Mesendoderm (in vitro differentiated cells): ENCODE results near the gene RTN4R.

Experiments used
- DNase-seq: peaks from one replicate; pipeline ENCODE4 v3.0.0; 2013
- H2AK5ac ChIP-seq: 2 replicates; pipeline ENCODE4 v1.6.1; 2013; ENCODE audit warnings: low read length, inconsistent platforms
- H2BK120ac ChIP-seq: 2 replicates; pipeline ENCODE4 v1.6.1; 2013; ENCODE audit warnings: low read depth, mild to moderate bottlenecking, low read length, moderate library complexity, mixed read lengths
- H2BK15ac ChIP-seq: replicated peaks from 2 replicates; pipeline ENCODE4 v1.6.1; 2013; ENCODE audit warnings: low read depth, mild to moderate bottlenecking, moderate library complexity
- H2BK5ac ChIP-seq: 2 replicates; pipeline ENCODE4 v1.6.1; 2013; ENCODE audit warnings: low read length, inconsistent platforms
- H3K18ac ChIP-seq: 2 replicates; pipeline ENCODE4 v1.6.1; 2013; ENCODE audit warnings: mild to moderate bottlenecking, low read length, mixed read lengths
- H3K23ac ChIP-seq: one replicate; pipeline ENCODE4 v1.6.1; 2013; ENCODE audit warnings: low read length
- H3K27ac ChIP-seq: 2 replicates; pipeline ENCODE4 v1.5.1; 2013; ENCODE audit warnings: low read depth, mild to moderate bottlenecking, inconsistent platforms, low read length, moderate library complexity
- H3K27me3 ChIP-seq: 2 replicates; pipeline ENCODE4 v1.6.1; 2013; ENCODE audit warnings: low read length, control low read depth, mild to moderate bottlenecking, inconsistent platforms; ENCODE audit not compliant: insufficient read depth, poor library complexity
- H3K36me3 ChIP-seq: 2 replicates; pipeline ENCODE4 v1.6.1; 2013; ENCODE audit warnings: low read length, inconsistent platforms; ENCODE audit not compliant: control insufficient read depth, insufficient read depth
- H3K4ac ChIP-seq: one replicate; pipeline ENCODE4 v1.6.1; 2013; ENCODE audit warnings: low read depth, mild to moderate bottlenecking, low read length, moderate library complexity
- H3K4me1 ChIP-seq: 2 replicates; pipeline ENCODE4 v1.6.1; 2013; ENCODE audit warnings: low read depth, low read length, inconsistent platforms; ENCODE audit not compliant: control insufficient read depth
- H3K4me2 ChIP-seq: 2 replicates; pipeline ENCODE4 v1.6.1; 2013; ENCODE audit warnings: low read length
- H3K4me3 ChIP-seq: 2 replicates; pipeline ENCODE4 v1.5.1; 2013; ENCODE audit warnings: mild to moderate bottlenecking, low read length
- H3K56ac ChIP-seq: one replicate; pipeline ENCODE4 v1.6.1; 2013; ENCODE audit warnings: low read length
- H3K79me1 ChIP-seq: 2 replicates; pipeline ENCODE4 v1.6.1; 2013; ENCODE audit warnings: low read length, inconsistent platforms
- H3K79me2 ChIP-seq: 2 replicates; pipeline ENCODE4 v1.6.1; 2013; ENCODE audit warnings: mild to moderate bottlenecking, low read length; ENCODE audit not compliant: control insufficient read depth, insufficient read depth
- H3K9ac ChIP-seq: 2 replicates; pipeline ENCODE4 v1.6.1; 2013; ENCODE audit warnings: low read length, inconsistent platforms
- H4K5ac ChIP-seq: one replicate; pipeline ENCODE4 v1.6.1; 2013; ENCODE audit warnings: low read length
- H4K8ac ChIP-seq: one replicate; pipeline ENCODE4 v1.6.1; 2013; ENCODE audit warnings: low read depth, mild to moderate bottlenecking, control low read depth, low read length, moderate library complexity
- WGBS: extraction: QIAGEN DNeasy Blood & Tissue Kit; methylation state at CpG from one replicate; pipeline ENCODE4 v1.1.7; 2013; ENCODE audit warnings: low lambda C conversion rate, missing lambda C conversion rate; ENCODE audit not compliant: insufficient coverage; ENCODE audit errors: extremely low coverage; 5-methylcytosine and 5-hydroxymethylcytosine counted together

RTN4R gene

GRCh38 chr22:20238536-20238900, 29.6 kb downstream of the RTN4R start:
- no peak overlapping the region for H3K4me2 ChIP-seq
- peak; percentile 75 for DNase-seq

GRCh38 chr22:20237480-20238440, 30.4 kb downstream of the RTN4R start:
- H3K4me1 ChIP-seq = no peaks in the 10 kb centered on the region
- no peak for DNase-seq
- WGBS = no CpG with 5 or more reads among the region's 28 CpGs

More at GRCh38 chr22:20238536-20238900, 29.6 kb downstream of the RTN4R start:
- H2AK5ac ChIP-seq = no peak overlapping the region
- no peak overlapping the region for H2BK120ac ChIP-seq
- WGBS = no CpG with 5 or more reads among the region's 6 CpGs
- no peak overlapping the region for H3K4ac ChIP-seq
- no peaks in the 10 kb centered on the region for H3K36me3 ChIP-seq
- no peak overlapping the region for H4K8ac ChIP-seq
- H3K56ac ChIP-seq = no peak overlapping the region
- H3K18ac ChIP-seq = no peak overlapping the region
- no peaks in the 10 kb centered on the region for H3K27me3 ChIP-seq
- H4K5ac ChIP-seq = no peak overlapping the region
- H3K4me1 ChIP-seq = peaks cover 4% of the 10 kb centered on the region
- no peak overlapping the region for H2BK5ac ChIP-seq
- H3K4me3 ChIP-seq = no peak overlapping the region
- H3K23ac ChIP-seq = no peak overlapping the region
- no peak overlapping the region for H3K9ac ChIP-seq
- H2BK15ac ChIP-seq = no peak overlapping the region
- no peaks in the 10 kb centered on the region for H3K79me1 ChIP-seq
- no peaks in the 10 kb centered on the region for H3K79me2 ChIP-seq
- no peak overlapping the region for H3K27ac ChIP-seq

GRCh38 chr22:20236052-20236717, 31.9 kb downstream of the RTN4R start:
- H2AK5ac ChIP-seq = no peak overlapping the region
- no peak overlapping the region for H3K18ac ChIP-seq
- no peak overlapping the region for H2BK5ac ChIP-seq
- no peak overlapping the region for H3K4ac ChIP-seq
- H2BK120ac ChIP-seq = no peak overlapping the region
- no peaks in the 10 kb centered on the region for H3K4me1 ChIP-seq
- H4K5ac ChIP-seq = no peak overlapping the region
- WGBS = no CpG with 5 or more reads among the region's 11 CpGs
- H3K27me3 ChIP-seq = no peaks in the 10 kb centered on the region
- DNase-seq = no peak
- H3K4me2 ChIP-seq = no peak overlapping the region
- H3K27ac ChIP-seq = no peak overlapping the region
- no peak overlapping the region for H2BK15ac ChIP-seq
- no peak overlapping the region for H4K8ac ChIP-seq
- H3K56ac ChIP-seq = no peak overlapping the region
- no peak overlapping the region for H3K4me3 ChIP-seq
- no peak overlapping the region for H3K23ac ChIP-seq
- H3K79me1 ChIP-seq = no peaks in the 10 kb centered on the region
- H3K36me3 ChIP-seq = no peaks in the 10 kb centered on the region
- H3K79me2 ChIP-seq = no peaks in the 10 kb centered on the region
- H3K9ac ChIP-seq = no peak overlapping the region

More at GRCh38 chr22:20237480-20238440, 30.4 kb downstream of the RTN4R start:
- Histone ChIP-seq H2BK5ac (no peak overlapping the region), H3K18ac (no peak overlapping the region), H3K27ac (no peak overlapping the region), H3K9ac (no peak overlapping the region), H3K4ac (no peak overlapping the region), H4K5ac (no peak overlapping the region), H3K36me3 (no peaks in the 10 kb centered on the region), H3K27me3 (no peaks in the 10 kb centered on the region), H2BK120ac (no peak overlapping the region), H3K23ac (no peak overlapping the region), H3K4me2 (no peak overlapping the region), H2BK15ac (no peak overlapping the region), H4K8ac (no peak overlapping the region), H3K4me3 (no peak overlapping the region), H3K56ac (peak overlapping the region; percentile 7), H3K79me1 (no peaks in the 10 kb centered on the region), H2AK5ac (no peak overlapping the region), H3K79me2 (no peaks in the 10 kb centered on the region)

- Histone ChIP-seq H3K4me2 (no peak overlapping the region), H2AK5ac (no peak overlapping the region), H2BK5ac (no peak overlapping the region), H3K4ac (no peak overlapping the region), H3K27ac (no peak overlapping the region), H3K27me3 (no peaks in the 10 kb centered on the region), H2BK120ac (no peak overlapping the region), H3K79me2 (no peaks in the 10 kb centered on the region), H4K5ac (no peak overlapping the region), H3K9ac (no peak overlapping the region), H3K18ac (no peak overlapping the region), H4K8ac (no peak overlapping the region), H3K36me3 (no peaks in the 10 kb centered on the region), H3K79me1 (no peaks in the 10 kb centered on the region), H3K56ac (no peak overlapping the region), H2BK15ac (no peak overlapping the region), H3K4me1 (no peaks in the 10 kb centered on the region), H3K23ac (no peak overlapping the region), H3K4me3 (no peak overlapping the region)
- no peak for DNase-seq
- no CpG with 5 or more reads among the region's 24 CpGs for WGBS
Observed at GRCh38 chr22:20235389-20235991, 32.6 kb downstream of the RTN4R start.

- no peak overlapping the region for H3K23ac ChIP-seq
- H3K4me1 ChIP-seq = no peaks in the 10 kb centered on the region
- no peak overlapping the region for H4K8ac ChIP-seq
- no peak overlapping the region for H3K56ac ChIP-seq
- H3K18ac ChIP-seq = no peak overlapping the region
- H3K9ac ChIP-seq = no peak overlapping the region
- H3K4me2 ChIP-seq = no peak overlapping the region
- H2BK15ac ChIP-seq = no peak overlapping the region
- no peak for DNase-seq
- H2BK5ac ChIP-seq = no peak overlapping the region
- H3K79me2 ChIP-seq = no peaks in the 10 kb centered on the region
- no peaks in the 10 kb centered on the region for H3K79me1 ChIP-seq
- H2BK120ac ChIP-seq = no peak overlapping the region
- no CpG with 5 or more reads among the region's 23 CpGs for WGBS
- no peak overlapping the region for H3K4me3 ChIP-seq
- H3K27me3 ChIP-seq = no peaks in the 10 kb centered on the region
- no peak overlapping the region for H3K4ac ChIP-seq
- H3K36me3 ChIP-seq = no peaks in the 10 kb centered on the region
- no peak overlapping the region for H3K27ac ChIP-seq
- no peak overlapping the region for H2AK5ac ChIP-seq
- no peak overlapping the region for H4K5ac ChIP-seq
Observed at GRCh38 chr22:20234760-20235388, 33.2 kb downstream of the RTN4R start.
